HG03135 (cell line): ENCODE results near the gene TRIM31.
"Not testable (repeated sequence)": the region's sequence is repeated elsewhere in the genome, so short reads cannot be mapped to it uniquely, and the experiment has no call there.

ENCODE experiments used
- ATAC-seq: cut with Tn5 transposase; IDR thresholded peaks from one replicate; pipeline ENCODE4 v1.9.1; 2021; ENCODE audit warnings: mild to moderate bottlenecking, moderate library complexity; ENCODE audit not compliant: unreplicated experiment

TRIM31 gene

DNA sequence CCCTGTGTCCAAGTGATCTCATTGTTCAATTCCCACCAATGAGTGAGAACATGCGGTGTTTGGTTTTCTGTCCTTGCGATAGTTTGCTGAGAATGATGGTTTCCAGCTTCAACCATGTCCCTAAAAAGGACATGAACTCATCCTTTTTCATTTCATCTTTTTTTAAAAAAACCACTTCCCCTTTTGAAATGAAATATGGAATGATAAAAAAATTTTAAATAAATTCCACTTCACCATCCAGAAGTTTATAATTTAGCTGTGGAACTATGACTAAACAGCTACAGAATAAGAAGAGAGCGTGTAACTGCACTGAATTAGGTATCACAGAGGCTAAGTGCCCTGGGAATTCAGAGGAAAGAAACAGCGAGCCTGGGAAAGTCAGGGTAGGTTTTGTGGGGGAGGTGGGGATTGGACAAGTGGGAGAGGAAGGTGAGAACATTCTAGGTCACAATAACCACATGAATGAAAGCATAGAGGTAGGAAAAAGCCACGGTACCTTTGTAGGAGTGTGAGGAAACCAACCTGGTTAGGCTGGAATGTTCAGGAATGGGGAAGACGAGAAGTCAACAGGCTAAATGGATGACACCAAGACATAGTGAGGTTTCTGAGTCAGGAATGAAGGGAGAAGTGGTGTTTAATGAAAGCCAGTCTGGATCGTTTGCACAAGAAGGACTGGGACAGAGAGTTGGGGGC lies 37.1 kb upstream of the TRIM31 start:
- no peak for ATAC-seq

DNA sequence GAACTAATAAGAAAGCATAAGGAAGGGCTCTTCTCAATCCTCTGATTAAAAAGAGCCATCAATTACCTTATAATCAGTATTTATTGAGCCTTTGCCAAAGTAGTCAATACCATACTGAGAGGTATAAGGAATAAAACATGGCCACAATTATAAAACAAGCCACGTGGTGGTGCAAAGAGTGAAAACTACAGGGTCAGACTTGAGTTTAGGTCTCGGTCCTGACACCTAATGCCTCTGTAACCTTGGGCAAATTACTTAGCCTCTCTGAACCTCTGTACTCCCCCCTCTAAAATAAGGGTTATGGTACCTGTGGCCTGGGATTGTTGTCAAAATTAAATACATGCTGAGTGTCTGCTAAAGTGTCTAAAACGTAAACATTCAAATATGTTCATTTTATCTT lies 36.3 kb upstream of the TRIM31 start:
- no peak for ATAC-seq

DNA sequence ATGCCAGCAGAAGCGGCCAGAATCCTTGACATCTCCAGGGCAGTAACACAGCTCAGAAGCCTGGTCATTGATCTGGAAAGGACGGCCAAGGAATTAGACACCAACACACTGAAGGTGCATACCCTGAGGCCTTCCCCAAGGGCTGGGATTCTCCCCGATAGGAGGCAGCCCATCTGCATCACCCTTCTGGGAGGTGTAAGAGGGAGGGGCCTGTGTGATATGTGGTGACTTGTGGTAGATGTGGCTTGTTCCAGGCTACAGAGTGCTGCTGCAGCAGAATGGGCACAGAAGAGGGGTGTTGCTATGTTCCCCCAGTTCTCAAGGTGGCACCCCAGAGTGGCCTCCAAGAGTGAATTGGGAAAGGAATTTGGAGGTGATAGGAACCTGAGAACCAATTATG lies 34.2 kb upstream of the TRIM31 start:
- no peak for ATAC-seq

DNA sequence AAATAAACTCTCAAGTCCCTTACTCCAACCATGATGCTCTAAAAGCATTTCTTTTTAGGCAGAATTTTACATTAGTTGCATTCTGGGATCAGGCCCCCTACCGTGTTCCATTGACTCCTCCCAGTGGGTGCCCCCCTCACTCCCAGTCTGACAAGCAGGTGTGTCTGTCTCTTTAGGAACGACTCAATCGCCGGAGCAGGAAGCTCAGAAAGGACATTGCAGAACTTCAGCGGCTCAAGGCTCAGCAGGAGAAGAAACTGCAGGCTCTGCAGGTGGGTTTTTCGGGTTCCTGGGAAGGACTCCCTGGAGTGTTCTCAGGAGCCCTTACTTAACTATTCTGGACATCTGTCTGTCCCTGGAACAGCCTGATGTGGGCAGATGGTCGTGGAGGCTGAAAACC lies 32.9 kb upstream of the TRIM31 start:
- no peak for ATAC-seq

DNA sequence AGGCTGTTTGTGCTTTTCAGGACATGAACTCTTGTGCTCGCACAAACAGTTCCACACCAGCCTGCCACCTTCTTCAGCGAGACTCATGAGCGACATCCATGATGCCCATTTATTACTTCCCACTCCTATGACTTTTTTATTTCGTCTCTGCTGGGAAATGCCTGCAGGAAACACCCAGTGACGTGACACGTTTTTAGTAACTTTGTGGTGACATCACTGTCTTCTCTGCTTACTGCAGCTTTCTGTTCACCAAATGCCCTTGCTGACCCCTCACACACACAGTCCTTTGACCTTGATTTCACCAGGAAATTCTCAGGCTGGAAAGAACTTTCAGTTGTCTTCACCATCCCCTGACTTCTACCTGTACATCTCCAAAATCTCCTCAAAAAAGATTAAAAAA lies 31.9 kb upstream of the TRIM31 start:
- no peak for ATAC-seq

DNA sequence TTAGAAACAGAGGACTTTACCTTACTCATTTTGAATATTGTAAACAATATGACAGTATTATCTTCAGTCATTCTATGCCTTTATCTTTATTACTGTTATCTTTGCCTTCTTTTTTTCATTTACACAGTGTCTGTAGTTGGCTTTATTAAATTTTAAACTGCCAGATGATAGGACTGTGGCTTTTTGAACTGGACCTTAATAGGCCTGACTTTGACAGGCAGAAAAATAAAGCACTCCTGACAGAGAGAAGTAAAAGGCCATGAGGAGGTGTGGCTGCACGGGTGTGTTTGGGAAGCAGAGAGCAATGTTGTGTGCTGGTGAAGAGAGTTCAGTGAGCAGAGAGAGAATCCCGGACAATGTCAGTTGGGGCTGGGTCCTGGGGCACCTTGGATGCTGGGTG lies 30.9 kb upstream of the TRIM31 start:
- ATAC-seq: no peak

DNA sequence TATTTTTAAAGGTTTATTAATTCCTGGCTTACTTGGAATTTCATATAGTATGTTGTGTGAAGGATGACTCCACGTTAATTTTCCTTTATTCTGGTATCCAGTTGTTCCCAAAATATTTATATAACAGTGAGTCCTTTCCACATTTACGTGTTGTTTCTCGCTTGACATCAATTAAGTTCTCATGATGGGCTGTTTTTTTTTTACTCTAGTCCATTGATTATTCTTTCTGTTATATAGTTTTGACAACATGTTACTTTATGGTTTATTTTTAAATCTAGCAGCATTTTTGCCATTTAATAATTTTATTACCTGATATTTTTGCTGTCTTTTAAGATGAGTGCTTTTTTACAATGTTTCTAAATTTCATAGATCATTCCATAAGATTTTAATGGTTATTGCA lies 29.8 kb upstream of the TRIM31 start:
- no peak for ATAC-seq

DNA sequence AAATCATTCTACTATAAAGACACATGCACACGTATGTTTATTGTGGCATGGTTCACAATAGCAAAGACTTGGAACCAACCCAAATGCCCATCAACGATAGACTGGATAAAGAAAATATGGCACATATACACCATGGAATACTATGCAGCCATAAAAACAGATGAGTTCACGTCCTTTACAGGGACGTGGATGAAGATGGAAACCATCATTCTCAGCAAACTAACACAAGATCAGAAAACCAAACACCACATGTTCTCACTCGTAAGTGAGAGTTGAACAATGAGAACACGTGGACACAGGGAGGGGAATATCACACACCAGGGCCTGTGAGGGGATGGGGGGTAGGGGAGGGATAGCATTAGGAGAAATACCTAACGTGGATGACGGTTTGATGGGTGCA lies 27.4 kb upstream of the TRIM31 start:
- not testable (repeated sequence) for ATAC-seq

DNA sequence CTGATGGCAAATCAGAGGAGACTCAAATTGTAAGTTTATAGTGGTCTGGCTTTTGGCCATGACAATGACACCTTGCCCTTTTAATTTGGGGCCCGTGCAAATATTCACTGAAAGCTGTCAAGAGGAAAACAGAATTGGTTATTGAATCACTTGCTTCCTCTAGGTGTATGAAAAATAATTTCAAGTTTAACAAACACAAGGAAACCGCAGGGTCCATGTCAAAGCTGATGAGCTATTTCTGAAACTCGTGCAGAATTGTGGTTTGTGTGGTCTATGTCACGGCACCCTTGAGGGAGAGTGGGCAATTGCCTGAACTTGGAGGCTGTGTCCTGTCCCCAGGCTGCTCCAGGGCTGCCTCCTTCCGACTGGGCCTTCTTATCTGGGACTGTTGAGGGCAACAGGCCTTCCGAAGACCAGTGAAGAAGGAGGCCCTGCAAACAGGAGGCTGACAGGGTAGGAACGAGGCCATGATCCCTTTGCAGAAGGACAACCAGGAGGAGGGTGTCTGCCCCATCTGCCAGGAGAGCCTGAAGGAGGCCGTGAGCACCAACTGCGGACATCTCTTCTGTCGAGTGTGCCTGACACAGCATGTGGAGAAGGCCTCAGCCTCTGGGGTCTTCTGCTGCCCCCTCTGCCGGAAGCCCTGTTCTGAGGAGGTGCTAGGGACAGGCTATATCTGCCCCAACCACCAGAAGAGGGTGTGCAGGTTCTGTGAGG lies 23.8 kb upstream of the TRIM31 start:
- no peak for ATAC-seq

DNA sequence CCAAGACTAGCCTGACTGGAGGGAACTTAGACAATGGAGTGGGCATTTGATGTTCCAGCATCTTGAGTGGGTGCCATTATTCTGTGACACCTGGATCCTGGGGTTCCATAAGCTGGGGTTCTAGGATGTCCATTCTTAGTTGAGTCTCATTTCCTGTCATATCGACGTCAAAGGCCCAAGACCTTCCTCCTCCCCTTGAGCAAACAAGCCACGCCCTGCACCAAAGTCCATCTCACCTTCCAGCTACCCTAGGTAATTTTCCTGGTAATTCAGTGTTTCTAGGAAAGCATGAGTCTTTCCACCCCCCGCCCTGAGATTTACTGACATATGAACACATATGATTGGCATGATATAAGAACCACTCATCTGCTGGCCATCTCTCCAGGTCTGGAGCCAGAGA lies 22.9 kb upstream of the TRIM31 start, which contains the start of gene TRIM40:
Gene TRIM40, plus strand, starts transcription at position 384 of the 400 bp plus-strand sequence. CDS start 897 bp downstream, outside the sequence.
- ATAC-seq: no peak

DNA sequence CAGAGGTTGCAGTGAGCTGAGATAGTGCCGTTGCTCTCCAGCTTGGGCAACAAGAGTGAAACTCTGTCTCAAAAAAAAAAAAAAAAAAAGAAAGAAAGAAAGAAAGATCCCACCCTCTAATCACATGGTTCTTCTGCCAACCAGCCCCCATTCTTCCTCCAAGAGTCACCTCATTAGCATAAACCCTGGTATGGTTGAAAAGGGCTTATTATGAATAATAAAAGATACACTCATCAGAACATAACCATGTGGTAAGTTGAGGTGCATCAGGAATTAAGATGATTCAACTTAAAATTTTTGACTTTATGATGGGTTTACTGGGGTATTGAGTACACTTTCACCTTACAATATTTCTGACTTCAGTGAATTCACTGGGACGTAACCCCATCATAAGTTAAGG lies 22.3 kb upstream of the TRIM31 start:
- ATAC-seq: no peak

DNA sequence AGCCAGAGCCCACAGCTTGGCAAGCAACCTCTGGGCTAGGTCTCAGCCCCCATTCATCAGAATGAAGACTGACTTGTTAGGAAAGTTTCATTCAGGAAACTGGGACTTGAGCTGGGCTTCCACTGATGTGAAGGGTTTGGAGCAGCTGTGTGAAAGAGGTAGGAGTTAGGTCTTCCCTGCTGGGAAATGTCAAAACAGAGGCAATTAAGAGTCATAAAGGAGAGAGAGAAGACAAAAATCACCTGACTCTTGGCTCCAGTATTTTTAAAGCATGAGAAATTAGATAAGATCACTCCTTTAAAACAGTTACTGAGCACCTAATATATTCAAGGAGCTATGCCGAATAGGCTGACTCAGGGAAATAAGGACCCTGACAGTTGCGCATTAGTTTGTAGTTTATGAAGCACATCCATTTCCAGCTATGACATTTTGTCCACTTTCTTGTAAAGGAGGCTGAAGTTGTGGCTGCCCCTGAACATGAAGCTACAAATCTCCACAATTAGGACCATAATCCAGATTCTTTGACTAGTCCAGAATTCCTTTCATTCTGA lies 19.1 kb upstream of the TRIM31 start:
- no peak for ATAC-seq

DNA sequence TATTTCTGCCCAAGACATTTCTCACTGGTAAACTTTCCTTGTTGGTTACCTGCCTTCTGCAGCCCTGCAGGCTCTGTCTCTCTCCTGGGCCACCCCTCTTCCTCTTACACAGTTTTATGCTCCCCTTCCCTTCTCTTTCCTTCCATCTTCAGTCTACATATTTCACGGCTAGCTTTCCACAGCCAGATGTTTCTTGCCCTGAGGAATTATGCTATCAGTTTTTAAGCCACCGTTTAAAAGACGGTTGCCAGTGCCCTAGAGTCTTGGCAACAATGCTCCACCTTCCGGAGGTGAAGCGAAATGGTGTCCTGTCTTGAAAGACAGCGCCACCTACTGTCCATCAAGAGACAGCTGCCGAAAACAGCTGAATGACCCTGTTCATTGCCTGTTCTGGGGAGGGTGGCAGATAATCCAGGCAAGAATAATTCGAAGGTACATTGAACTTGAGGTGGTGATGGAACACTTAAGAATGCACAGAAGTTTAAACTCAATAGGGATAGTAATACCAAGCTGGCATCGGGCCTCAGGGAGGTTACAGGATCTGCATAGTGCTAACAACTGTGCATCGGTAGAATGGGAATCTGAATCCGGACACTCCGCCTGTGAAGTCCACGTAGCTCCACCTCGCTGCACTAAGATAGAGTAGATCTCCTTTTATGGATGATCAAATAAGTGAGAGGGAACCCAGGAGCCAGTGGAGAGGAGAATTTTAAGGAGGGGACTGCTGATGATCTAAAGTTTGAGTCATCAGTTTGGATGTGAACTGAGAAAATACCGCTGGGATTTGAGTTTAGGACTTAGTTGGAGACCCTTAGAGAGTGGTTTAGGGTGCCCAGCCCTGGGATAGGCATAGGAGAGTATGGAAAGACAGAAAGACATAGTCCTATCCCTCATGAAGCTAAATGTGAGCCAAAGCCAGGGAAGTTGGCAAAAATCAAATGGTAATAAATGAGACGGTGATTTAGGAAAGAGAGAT lies 18.3 kb upstream of the TRIM31 start:
- ATAC-seq: no peak

DNA sequence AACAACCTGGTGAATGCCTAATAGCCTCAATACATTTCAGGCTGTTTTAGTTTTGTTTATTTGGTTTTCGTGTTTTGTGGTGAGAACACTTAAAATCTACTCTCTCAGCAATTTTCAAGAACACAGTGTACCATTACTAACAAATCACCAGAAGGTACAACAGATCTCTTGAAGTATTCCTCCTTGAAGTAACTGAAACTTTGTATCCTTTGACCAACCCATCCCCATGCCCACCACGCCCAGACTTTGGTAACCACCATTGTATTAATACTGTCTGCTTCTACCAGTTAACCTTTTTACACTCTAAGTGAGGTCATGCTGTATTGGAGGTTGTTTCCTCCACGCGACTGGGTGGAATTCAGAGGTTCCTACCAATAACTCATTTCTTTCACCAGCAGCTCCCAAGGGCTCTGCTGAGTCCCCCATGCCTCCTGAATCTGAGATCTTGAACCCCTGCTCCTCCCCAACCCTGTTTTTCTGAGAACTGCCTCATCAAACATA lies 17.3 kb upstream of the TRIM31 start:
- no peak for ATAC-seq

DNA sequence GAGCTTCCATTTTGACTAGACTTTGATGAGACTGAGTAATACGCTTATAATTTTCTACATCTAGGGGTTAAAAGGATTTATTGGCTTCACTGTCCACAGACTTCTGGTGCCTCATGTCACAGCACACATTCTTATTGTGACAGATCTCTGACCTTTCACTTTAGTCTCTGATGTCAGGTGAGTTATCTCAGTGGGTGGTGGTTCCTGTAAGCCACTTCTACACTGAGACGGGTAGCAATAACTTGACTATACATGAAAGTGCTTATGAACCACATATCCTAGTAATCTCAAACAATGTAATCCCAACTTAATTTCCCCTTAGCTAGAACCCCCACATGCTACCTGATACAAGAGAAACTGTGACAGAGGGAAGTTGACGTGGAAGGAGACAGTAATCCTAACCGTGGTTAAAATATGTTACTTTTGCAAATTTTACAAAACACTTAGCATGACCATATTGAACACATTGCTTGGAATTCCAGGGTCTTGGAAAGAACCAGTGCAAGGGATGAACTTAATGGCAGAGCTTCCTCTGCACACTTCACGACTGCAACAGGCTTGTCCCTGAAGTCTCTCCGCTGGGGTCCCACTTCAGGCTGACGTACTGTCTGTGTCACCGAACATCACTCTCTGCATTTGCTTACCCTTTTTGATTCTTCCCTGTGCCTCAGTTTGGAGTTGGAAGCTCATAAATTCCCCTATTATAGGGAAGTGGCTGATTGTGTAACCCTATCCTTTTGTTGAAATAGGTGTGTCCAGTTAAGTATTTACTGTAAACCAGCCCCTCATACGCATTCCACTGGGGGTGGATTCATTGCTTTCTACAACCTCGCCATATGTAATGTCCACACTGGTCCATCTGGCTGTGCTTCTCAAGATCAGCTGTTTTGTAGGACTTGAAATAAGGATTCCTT lies 16.6 kb upstream of the TRIM31 start:
- ATAC-seq: no peak

DNA sequence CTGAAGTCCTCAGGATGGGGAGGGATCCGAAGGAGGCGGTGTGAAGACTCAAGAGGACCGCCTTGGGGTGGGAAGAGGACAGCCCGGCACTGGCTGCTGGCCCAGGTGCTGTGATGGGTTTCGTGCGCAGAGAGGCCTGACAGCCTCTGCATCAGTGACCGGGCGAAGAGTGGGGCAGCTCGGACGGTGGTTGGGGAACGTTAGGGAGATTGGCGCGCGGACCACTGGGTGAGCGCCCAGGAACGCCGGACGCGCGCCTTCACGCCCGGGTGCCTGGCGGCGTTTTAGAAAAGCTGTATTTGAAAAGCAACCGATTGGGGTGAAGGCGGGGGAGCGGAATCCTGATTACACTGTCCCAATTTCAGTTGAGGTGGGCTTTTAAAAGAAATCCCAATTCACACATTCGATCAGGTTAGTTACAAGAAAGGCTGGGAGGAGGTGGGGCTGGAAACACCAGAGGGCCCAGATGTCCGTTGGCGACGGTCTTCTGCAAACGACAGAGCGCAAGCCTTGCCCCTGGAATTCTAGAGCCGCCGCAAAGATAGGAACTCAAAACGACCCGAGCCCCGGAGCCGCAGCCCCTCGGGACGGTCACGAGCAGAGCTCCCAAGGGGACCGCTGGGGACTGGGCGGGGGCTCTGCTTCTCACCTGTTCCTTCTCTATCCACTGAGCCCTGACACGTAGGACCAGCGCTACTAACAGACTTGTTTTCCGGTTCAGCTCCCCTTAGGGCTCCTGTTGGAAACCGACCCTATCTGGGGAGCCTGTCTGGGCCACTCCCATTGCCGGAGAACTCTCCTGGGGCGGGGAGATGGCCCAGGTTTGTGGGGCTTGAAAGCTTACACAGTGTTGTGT lies 14.6 kb upstream of the TRIM31 start:
- no peak for ATAC-seq

DNA sequence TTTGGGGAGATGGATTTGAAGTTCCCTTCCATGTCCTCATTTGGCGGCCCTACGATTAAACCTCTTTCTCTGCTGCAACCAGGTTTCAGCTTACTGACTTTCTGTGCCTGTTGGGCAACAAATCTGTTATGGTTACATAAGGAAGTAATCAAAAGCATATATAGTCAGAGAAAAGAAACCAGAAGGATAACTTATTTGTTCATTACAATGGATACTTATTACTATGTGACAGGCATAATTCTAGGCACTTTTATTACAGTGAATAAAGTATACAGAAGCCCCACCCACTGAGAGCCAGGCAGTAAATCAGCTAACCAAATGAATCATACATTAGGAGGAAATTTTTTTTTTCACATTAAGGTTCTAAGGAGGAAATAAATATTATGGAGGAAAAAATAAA lies 9.6 kb upstream of the TRIM31 start:
- no peak for ATAC-seq

DNA sequence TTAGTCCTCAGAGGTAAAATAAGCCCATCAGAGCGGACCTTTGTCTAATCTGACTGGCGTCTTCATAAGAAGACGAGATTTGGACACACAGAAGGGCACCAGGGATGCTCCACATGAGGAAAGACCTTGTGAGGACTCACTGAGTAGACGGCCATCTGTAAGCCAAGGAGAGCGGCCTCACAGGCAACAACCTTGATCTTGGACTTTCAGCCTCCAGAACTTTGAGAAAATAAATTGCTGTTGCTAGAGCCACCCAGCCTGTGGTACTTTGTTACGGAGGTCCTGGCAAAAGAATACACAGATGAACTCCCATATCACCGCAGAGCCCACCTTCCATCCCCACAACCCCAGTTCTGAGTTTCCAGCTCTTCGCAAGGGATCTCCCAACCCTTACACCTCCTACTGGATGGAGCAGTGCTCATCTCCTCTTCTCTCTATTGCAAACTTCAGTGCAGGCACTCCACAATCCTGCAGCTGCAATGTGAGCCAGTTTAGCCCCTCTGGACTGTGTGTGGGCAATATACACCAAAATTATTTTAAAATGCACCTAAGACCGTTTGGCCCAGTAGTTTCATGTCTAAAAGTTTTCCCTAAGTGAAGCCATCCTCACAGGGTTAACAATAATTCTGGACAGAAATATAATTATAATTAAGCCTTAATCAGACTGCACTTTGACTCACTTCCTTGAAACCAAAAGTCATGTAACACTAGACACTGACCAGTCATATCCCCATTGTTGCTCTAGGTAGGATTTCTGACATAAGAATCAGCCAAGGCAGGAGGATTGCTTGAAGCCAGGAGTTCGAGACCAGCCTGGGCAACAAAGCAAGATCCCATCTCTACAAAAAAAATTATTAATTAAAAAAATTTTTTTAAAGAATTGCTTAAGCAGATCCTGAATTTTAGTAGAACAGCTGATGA lies 8.8 kb upstream of the TRIM31 start:
- ATAC-seq: no peak
